ENCODE measurements around the gene GATAD2A. TPM values are rescaled to one million over a fixed set of nuclear protein-coding genes. Genes with fewer than 3 reads are reported as not detected.

Gene GATAD2A
- total RNA-seq, 1 donor from 2014 or later, result 135 TPM

GRCh38 chr19:19541616-19542015, 136.1 kb downstream of the GATAD2A start:
- intact Hi-C loops (cut with micrococcal nuclease), result loop anchor here (1.0 to 5.0 kb wide), 5 partner anchors 57 to 326 kb away; partner anchors contain the start of genes GMIP, PBX4 and ZNF253

DNA sequence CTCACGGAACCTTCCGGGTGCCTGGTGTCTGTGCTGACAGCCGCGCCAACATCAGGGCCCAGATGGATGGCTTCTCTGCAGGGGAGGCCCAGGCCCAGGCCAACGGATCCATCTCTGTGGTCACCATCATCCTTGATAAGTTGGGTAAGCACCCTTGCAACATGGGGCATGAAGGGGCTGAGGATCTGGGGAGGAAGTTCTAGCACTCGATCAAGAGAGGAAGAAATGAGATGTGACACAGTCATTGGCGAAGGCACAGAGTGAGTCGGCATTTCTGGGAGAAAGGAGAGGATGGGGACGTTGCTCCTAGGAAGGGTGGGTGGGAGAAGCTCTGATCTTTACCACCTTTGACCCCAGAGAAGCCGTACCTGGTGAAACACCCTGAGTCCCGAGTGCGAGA, 137.0 kb downstream of the GATAD2A start:
- intact Hi-C loops (cut with micrococcal nuclease), result loop anchor here (5.0 kb wide), 1 partner anchor 325 kb away; the partner anchor contains the start of gene ZNF253

GRCh38 chr19:19543101-19543500, 137.6 kb downstream of the GATAD2A start:
- intact Hi-C loops (cut with micrococcal nuclease), result loop anchor here (5.0 kb wide), 1 partner anchor 324 kb away; the partner anchor contains the start of gene ZNF253

DNA sequence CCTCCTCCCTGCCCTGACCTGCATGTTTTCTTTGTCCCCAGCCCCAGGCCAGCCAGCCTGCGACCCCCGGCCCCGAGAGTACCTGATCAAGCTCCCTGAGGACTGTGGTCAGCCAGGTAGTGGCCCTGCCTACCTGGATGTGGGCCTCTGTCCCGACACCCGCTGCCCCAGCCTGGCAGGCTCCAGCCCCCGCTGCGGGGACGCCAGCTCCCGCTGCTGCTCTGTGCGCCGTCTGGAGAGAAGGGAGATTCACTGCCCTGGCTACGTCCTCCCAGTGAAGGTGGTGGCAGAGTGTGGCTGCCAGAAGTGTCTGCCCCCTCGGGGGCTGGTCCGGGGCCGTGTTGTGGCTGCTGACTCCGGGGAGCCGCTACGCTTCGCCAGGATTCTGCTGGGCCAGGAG, 138.2 kb downstream of the GATAD2A start:
- intact Hi-C loops (cut with micrococcal nuclease), result loop anchor here (5.0 kb wide), 1 partner anchor 324 kb away; the partner anchor contains the start of gene ZNF253

DNA sequence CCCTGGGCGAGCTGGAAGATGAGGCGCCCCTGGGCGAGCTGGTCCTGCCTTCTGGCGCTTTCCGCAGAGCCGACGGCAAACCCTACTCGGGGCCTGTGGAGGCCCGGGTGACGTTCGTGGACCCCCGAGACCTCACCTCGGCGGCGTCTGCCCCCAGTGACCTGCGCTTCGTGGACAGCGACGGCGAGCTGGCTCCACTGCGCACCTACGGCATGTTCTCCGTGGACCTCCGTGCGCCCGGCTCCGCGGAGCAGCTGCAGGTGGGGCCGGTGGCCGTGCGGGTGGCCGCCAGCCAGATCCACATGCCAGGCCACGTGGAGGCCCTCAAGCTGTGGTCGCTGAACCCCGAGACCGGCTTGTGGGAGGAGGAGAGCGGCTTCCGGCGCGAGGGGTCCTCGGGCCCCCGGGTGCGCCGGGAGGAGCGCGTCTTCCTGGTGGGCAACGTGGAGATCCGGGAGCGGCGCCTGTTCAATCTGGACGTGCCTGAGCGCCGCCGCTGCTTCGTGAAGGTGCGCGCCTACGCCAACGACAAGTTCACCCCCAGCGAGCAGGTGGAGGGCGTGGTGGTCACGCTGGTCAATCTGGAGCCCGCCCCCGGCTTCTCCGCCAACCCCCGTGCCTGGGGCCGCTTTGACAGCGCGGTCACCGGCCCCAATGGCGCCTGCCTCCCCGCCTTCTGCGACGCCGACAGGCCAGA, 138.9 kb downstream of the GATAD2A start:
- intact Hi-C loops (cut with micrococcal nuclease), result loop anchor here (5.0 kb wide), 1 partner anchor 323 kb away; the partner anchor contains the start of gene ZNF253

- intact Hi-C loops (cut with micrococcal nuclease), result loop anchor here (5.0 kb wide), 1 partner anchor 322 kb away; the partner anchor contains the start of gene ZNF253
Measured at GRCh38 chr19:19544954-19545591, 139.6 kb downstream of the GATAD2A start.

DNA sequence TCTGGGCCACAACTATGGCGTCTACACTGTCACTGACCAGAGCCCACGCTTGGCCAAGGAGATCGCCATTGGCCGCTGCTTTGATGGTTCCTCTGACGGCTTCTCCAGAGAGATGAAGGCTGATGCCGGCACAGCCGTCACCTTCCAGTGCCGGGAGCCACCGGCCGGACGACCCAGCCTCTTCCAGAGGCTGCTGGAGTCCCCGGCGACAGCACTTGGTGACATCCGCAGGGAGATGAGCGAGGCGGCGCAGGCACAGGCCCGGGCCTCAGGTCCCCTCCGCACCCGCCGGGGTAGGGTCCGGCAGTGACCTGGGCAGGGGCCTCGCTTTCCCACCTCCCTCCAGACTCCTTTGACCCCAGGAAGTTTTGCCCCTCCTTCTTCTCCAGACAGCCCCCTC, 140.2 kb downstream of the GATAD2A start:
- intact Hi-C loops (cut with micrococcal nuclease), result no loop called here

GRCh38 chr19:19546751-19547162, 141.3 kb downstream of the GATAD2A start:
- intact Hi-C loops (cut with micrococcal nuclease), result no loop called here

- intact Hi-C loops (cut with micrococcal nuclease), result no loop called here
Measured at GRCh38 chr19:19547674-19548336, 142.3 kb downstream of the GATAD2A start.

DNA sequence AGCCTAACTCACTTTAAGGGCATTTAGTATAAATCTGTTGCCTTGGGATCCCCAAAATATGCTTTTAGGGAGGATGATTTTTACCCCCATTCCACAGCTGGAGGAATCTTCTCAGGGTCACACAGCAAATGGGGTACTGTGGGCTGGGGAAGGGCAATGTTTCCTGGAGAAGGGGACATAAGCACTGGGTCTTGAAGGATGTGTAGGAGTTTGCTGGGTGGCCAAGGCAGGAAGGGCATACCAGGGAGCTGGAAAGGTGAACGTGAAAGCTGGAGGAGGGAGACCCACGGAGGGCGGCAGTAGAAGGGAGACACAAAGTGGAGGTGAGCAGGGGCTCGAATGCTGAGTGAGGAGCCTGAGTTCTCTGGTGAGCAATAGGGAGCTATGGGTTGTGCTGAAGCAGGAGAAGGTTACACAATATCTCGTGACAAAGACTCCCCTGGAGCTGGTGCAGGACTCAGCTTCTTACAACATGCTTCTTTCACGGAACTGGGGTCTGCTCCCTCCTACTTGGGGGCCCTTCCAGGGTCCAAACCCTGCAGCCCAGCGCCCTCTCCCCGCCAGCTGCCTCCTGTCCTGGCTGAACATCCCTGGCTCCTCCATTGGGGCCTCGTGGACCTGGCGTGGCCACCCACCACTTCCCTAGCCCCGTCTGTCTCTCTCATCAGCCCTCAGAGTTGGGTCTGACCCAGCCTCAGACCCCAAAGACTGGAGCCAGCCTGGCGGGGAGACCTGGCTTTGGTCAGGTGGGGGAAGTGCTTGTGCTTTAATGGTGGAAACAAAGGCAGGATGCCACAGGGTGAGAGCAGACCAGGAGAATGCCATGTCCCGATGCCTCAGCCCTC, 143.7 kb downstream of the GATAD2A start:
- intact Hi-C loops (cut with micrococcal nuclease), result no loop called here

- intact Hi-C loops (cut with micrococcal nuclease), result no loop called here
Measured at GRCh38 chr19:19549804-19550464, 144.5 kb downstream of the GATAD2A start.

DNA sequence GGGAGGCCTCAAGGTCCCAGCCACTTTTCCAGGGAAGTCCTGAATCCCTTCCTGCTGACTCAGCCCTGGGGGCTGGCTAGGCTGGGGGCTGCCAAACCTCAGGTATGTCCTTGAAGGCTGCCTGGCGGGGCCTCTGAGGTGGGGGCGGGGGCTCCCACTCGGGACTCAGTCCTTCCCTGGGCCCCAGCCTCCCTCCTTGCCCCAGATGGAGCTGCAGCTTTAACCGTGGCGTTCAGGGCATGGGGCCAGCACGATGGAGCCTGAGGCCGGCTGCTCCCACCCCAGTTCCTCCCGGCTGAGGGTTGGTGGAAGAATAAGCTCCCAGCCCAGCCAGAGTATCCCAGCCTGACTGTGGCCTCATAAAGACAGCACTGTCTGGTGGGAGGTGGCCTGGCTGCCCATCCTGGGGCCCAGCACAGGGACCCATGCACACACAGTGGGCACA, 145.0 kb downstream of the GATAD2A start:
- intact Hi-C loops (cut with micrococcal nuclease), result no loop called here

DNA sequence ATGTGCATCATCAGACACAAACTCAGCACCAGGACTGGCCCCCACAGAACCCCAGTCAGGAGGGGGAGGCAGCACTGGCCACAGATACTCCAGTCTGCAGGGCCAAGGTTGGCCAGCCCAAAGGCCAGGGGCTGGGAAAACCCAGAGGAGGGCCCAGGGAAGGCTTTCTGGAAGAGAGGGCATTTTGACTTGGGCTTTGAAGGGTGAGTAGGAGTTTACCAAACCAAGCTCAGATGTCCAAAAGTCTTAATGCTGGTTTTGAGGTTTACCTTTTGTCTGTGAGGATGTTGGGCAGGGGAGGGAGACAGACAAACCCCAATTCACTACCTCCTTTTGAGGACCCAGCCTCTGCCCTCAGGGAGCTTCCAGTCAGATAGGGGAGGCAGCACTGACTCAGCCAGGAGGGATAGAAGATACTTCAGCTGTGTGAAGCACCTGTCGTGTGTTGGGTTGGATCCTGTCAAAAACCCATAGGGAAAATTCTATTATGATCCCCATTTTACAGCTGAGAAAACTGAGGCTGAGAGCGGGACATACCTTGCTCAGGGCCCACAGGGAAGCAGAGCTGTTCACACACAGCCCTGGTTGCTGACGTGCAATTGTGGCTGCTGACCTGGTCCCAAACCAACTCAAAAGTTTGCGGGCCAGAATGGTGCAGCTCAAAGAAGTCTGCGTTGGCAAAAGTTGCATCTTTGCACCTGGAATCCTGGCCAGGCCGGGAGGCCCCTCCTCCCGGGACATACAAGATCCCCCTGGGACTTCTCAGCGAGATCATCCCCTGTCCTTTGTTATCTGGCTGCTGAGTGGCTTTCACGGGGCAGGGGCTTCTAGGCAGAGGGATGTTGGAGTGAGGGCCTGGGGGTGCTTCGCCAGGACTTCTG, 145.7 kb downstream of the GATAD2A start:
- intact Hi-C loops (cut with micrococcal nuclease), result no loop called here

GRCh38 chr19:19551853-19552192, 146.3 kb downstream of the GATAD2A start:
- intact Hi-C loops (cut with micrococcal nuclease), result no loop called here

DNA sequence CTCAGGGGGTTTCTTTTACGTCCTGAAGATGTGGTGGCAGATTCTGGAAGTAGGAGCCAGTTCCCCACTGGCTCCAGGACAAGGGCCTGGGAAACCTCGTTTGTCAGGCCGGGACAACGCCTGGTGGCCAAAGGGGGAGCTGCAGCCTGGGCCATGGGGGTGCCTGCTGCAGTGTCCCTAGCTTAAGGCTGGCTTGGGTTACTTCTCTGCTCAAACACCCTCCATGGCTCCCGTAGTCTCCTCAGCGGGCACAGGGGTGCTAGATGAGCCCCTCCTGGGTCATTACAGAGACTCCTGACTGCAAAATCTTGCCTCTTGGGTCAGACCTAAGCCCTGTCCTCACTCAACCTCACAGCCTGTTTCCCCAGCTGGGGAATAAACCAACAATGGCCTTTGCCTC, 147.3 kb downstream of the GATAD2A start:
- intact Hi-C loops (cut with micrococcal nuclease), result no loop called here

DNA sequence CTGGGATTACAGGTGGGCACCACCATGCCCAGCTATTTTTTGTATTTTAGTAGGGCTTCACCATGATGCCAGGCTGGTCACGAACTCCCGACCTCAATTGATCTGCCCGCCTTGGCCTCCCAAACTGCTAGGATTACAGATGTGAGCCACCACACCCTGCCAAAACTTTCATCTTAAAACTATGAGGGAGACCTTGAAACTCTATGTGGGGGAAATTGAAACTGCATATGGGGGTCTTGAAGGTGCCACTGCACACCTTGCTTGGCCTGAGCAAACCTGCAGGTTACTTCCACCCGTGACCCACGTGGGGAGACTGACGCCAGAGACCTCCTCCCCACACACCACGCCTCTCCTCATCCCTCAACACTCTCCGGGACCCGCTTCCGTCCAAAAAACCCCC, 148.2 kb downstream of the GATAD2A start:
- intact Hi-C loops (cut with micrococcal nuclease), result no loop called here

DNA sequence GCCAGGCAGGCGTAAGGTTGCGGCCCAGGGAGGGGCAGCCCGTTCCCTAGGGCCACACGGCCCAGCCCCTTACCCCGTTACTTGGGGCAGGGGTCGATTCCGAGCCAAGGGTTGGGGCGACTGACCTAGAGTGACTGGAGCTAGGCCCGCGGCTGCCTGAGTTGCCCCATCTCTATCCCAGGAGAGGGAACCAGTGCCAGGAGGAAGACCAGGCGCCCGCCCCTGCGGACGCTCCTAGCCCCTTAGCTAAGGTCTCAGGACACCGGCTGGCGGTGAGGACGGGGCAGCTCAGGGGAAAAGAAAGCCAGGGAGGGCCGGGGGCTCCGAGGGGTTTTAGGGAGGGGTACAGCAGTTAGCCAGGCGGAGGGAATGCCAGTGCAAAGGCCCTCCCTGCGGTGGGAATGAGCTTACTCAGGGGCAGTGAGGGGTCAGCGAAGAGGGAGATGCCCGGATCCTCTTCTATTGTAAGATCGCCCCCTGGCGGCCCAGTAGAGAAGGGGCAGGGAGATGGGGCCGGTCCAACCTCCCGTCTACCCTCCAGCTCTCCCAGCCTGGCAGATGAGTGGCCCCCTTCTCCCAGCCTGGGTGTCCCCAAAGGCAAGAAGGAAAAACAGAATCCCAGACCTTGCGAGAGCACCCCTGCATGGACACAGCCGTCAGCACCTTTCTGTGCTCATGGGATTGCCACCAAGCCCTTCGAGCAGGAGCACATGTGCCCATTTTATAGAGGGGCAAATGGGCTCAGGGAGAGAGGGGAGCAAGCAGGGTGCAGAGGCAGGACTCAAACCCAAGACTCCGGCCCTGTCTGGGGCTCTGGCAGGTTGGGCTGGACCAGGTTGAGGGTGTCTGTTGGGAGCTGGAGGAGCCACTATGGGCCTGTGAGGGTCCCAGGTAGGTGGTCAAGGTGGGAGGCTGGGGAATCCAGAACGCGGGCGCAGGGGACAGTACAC, 148.9 kb downstream of the GATAD2A start:
- intact Hi-C loops (cut with micrococcal nuclease), result no loop called here

DNA sequence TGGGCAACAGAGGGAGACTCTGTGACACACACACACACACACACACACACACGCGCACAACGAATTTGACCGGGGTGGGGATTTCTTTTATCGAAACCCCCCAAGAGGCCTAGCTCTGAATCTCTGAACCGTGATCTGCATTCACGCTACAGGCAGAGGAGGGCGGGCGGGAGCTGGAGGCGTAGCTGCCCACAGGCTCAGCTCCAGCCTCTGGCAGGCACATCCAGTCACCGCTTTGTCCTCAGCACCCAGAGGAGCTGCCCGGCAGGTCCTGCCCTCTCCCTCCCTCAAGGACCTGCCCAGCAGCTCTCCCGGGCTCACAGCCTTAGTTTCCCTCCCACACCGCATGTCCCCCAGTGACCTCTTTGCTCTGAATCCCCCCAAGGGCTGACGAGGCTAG, 152.6 kb downstream of the GATAD2A start:
- intact Hi-C loops (cut with micrococcal nuclease), result no loop called here
